ENCODE data around the gene OSBPL8.

The OSBPL8 gene

GRCh38 chr12:76455582-76456345, 103.8 kb downstream of the OSBPL8 start:
- no peaks in the 10 kb centered on the region for H3K4me1 ChIP-seq (ENCODE audit: control insufficient read depth in 1 of 2, insufficient read depth in 2 of 2, low read length in 2 of 2)
- H3K9ac ChIP-seq (ENCODE audit: low read depth in 1 of 2, low read length in 2 of 2): no peak overlapping the region
- H3K9me3 ChIP-seq (ENCODE audit: control insufficient read depth in 1 of 2, low read length in 2 of 2): no peaks in the 10 kb centered on the region
- H3K27me3 ChIP-seq (ENCODE audit: control insufficient read depth in 1 of 2, insufficient read depth in 2 of 2, low read length in 2 of 2): no peaks in the 10 kb centered on the region
- H3K4me3 ChIP-seq (ENCODE audit: low read depth in 1 of 2, low read length in 2 of 2): no peak overlapping the region
- H3K27ac ChIP-seq (ENCODE audit: low read depth, low read length): no peak overlapping the region
- no peaks in the 10 kb centered on the region for H3K36me3 ChIP-seq (ENCODE audit: control insufficient read depth in 1 of 2, insufficient read depth in 2 of 2, low read length in 2 of 2)

- Histone ChIP-seq H3K4me3 (ENCODE audit: low read depth in 1 of 2, low read length in 2 of 2) (no peak overlapping the region), H3K27ac (ENCODE audit: low read depth, low read length) (no peak overlapping the region), H3K9me3 (ENCODE audit: control insufficient read depth in 1 of 2, low read length in 2 of 2) (no peaks in the 10 kb centered on the region), H3K4me1 (ENCODE audit: control insufficient read depth in 1 of 2, insufficient read depth in 2 of 2, low read length in 2 of 2) (no peaks in the 10 kb centered on the region), H3K9ac (ENCODE audit: low read depth in 1 of 2, low read length in 2 of 2) (no peak overlapping the region), H3K36me3 (ENCODE audit: control insufficient read depth in 1 of 2, insufficient read depth in 2 of 2, low read length in 2 of 2) (peaks cover 0 to 4% of the 10 kb centered on the region in 2 donors), H3K27me3 (ENCODE audit: control insufficient read depth in 1 of 2, insufficient read depth in 2 of 2, low read length in 2 of 2) (no peaks in the 10 kb centered on the region)
Measured at GRCh38 chr12:76451528-76451927, 108.0 kb downstream of the OSBPL8 start.

- Histone ChIP-seq H3K4me3 (ENCODE audit: low read depth in 1 of 2, low read length in 2 of 2) (no peak overlapping the region), H3K9ac (ENCODE audit: low read depth in 1 of 2, low read length in 2 of 2) (no peak overlapping the region), H3K4me1 (ENCODE audit: control insufficient read depth in 1 of 2, insufficient read depth in 2 of 2, low read length in 2 of 2) (no peaks in the 10 kb centered on the region), H3K36me3 (ENCODE audit: control insufficient read depth in 1 of 2, insufficient read depth in 2 of 2, low read length in 2 of 2) (peaks cover 0 to 4% of the 10 kb centered on the region in 2 donors), H3K27me3 (ENCODE audit: control insufficient read depth in 1 of 2, insufficient read depth in 2 of 2, low read length in 2 of 2) (no peaks in the 10 kb centered on the region), H3K9me3 (ENCODE audit: control insufficient read depth in 1 of 2, low read length in 2 of 2) (no peaks in the 10 kb centered on the region), H3K27ac (ENCODE audit: low read depth, low read length) (no peak overlapping the region)
Measured at GRCh38 chr12:76450690-76451089, 108.9 kb downstream of the OSBPL8 start.

- Histone ChIP-seq H3K4me1 (ENCODE audit: control insufficient read depth in 1 of 2, insufficient read depth in 2 of 2, low read length in 2 of 2) (no peaks in the 10 kb centered on the region), H3K4me3 (ENCODE audit: low read depth in 1 of 2, low read length in 2 of 2) (no peak overlapping the region), H3K27me3 (ENCODE audit: control insufficient read depth in 1 of 2, insufficient read depth in 2 of 2, low read length in 2 of 2) (no peaks in the 10 kb centered on the region), H3K9ac (ENCODE audit: low read depth in 1 of 2, low read length in 2 of 2) (no peak overlapping the region), H3K9me3 (ENCODE audit: control insufficient read depth in 1 of 2, low read length in 2 of 2) (no peaks in the 10 kb centered on the region), H3K36me3 (ENCODE audit: control insufficient read depth in 1 of 2, insufficient read depth in 2 of 2, low read length in 2 of 2) (peaks cover 0 to 4% of the 10 kb centered on the region in 2 donors), H3K27ac (ENCODE audit: low read depth, low read length) (no peak overlapping the region)
Measured at GRCh38 chr12:76449993-76450392, 109.6 kb downstream of the OSBPL8 start.

- H3K4me1 ChIP-seq (ENCODE audit: control insufficient read depth in 1 of 2, insufficient read depth in 2 of 2, low read length in 2 of 2): no peaks in the 10 kb centered on the region
- no peaks in the 10 kb centered on the region for H3K9me3 ChIP-seq (ENCODE audit: control insufficient read depth in 1 of 2, low read length in 2 of 2)
- H3K27ac ChIP-seq (ENCODE audit: low read depth, low read length): no peak overlapping the region
- no peak overlapping the region for H3K4me3 ChIP-seq (ENCODE audit: low read depth in 1 of 2, low read length in 2 of 2)
- no peaks in the 10 kb centered on the region for H3K27me3 ChIP-seq (ENCODE audit: control insufficient read depth in 1 of 2, insufficient read depth in 2 of 2, low read length in 2 of 2)
- H3K36me3 ChIP-seq (ENCODE audit: control insufficient read depth in 1 of 2, insufficient read depth in 2 of 2, low read length in 2 of 2): peaks cover 0 to 4% of the 10 kb centered on the region in 2 donors
- no peak overlapping the region for H3K9ac ChIP-seq (ENCODE audit: low read depth in 1 of 2, low read length in 2 of 2)
Measured at GRCh38 chr12:76449583-76449982, 110.0 kb downstream of the OSBPL8 start.

- Histone ChIP-seq H3K4me3 (ENCODE audit: low read depth in 1 of 2, low read length in 2 of 2) (no peak overlapping the region), H3K9me3 (ENCODE audit: control insufficient read depth in 1 of 2, low read length in 2 of 2) (no peaks in the 10 kb centered on the region), H3K36me3 (ENCODE audit: control insufficient read depth in 1 of 2, insufficient read depth in 2 of 2, low read length in 2 of 2) (peaks cover 0 to 4% of the 10 kb centered on the region in 2 donors), H3K27me3 (ENCODE audit: control insufficient read depth in 1 of 2, insufficient read depth in 2 of 2, low read length in 2 of 2) (no peaks in the 10 kb centered on the region), H3K9ac (ENCODE audit: low read depth in 1 of 2, low read length in 2 of 2) (no peak overlapping the region), H3K27ac (ENCODE audit: low read depth, low read length) (no peak overlapping the region), H3K4me1 (ENCODE audit: control insufficient read depth in 1 of 2, insufficient read depth in 2 of 2, low read length in 2 of 2) (no peaks in the 10 kb centered on the region)
Measured at GRCh38 chr12:76449016-76449415, 110.6 kb downstream of the OSBPL8 start.

- no peaks in the 10 kb centered on the region for H3K27me3 ChIP-seq (ENCODE audit: control insufficient read depth in 1 of 2, insufficient read depth in 2 of 2, low read length in 2 of 2)
- no peaks in the 10 kb centered on the region for H3K4me1 ChIP-seq (ENCODE audit: control insufficient read depth in 1 of 2, insufficient read depth in 2 of 2, low read length in 2 of 2)
- H3K4me3 ChIP-seq (ENCODE audit: low read depth in 1 of 2, low read length in 2 of 2): no peak overlapping the region
- no peak overlapping the region for H3K27ac ChIP-seq (ENCODE audit: low read depth, low read length)
- H3K36me3 ChIP-seq (ENCODE audit: control insufficient read depth in 1 of 2, insufficient read depth in 2 of 2, low read length in 2 of 2): peaks cover 0 to 4% of the 10 kb centered on the region in 2 donors
- no peaks in the 10 kb centered on the region for H3K9me3 ChIP-seq (ENCODE audit: control insufficient read depth in 1 of 2, low read length in 2 of 2)
- H3K9ac ChIP-seq (ENCODE audit: low read depth in 1 of 2, low read length in 2 of 2): no peak overlapping the region
Measured at GRCh38 chr12:76446090-76446489, 113.5 kb downstream of the OSBPL8 start.

- Histone ChIP-seq H3K27me3 (ENCODE audit: control insufficient read depth in 1 of 2, insufficient read depth in 2 of 2, low read length in 2 of 2) (no peaks in the 10 kb centered on the region), H3K9ac (ENCODE audit: low read depth in 1 of 2, low read length in 2 of 2) (no peak overlapping the region), H3K9me3 (ENCODE audit: control insufficient read depth in 1 of 2, low read length in 2 of 2) (no peaks in the 10 kb centered on the region), H3K36me3 (ENCODE audit: control insufficient read depth in 1 of 2, insufficient read depth in 2 of 2, low read length in 2 of 2) (peaks cover 0 to 4% of the 10 kb centered on the region in 2 donors), H3K4me1 (ENCODE audit: control insufficient read depth in 1 of 2, insufficient read depth in 2 of 2, low read length in 2 of 2) (no peaks in the 10 kb centered on the region), H3K27ac (ENCODE audit: low read depth, low read length) (no peak overlapping the region), H3K4me3 (ENCODE audit: low read depth in 1 of 2, low read length in 2 of 2) (no peak overlapping the region)
Measured at GRCh38 chr12:76445462-76445861, 114.1 kb downstream of the OSBPL8 start.

GRCh38 chr12:76444408-76444984, 115.1 kb downstream of the OSBPL8 start:
- H3K4me1 ChIP-seq (ENCODE audit: control insufficient read depth in 1 of 2, insufficient read depth in 2 of 2, low read length in 2 of 2): no peaks in the 10 kb centered on the region

GRCh38 chr12:76441016-76441415, 118.6 kb downstream of the OSBPL8 start:
- Histone ChIP-seq H3K4me3 (ENCODE audit: low read depth in 1 of 2, low read length in 2 of 2) (no peak overlapping the region), H3K27ac (ENCODE audit: low read depth, low read length) (no peak overlapping the region), H3K27me3 (ENCODE audit: control insufficient read depth in 1 of 2, insufficient read depth in 2 of 2, low read length in 2 of 2) (no peaks in the 10 kb centered on the region), H3K9me3 (ENCODE audit: control insufficient read depth in 1 of 2, low read length in 2 of 2) (no peaks in the 10 kb centered on the region), H3K4me1 (ENCODE audit: control insufficient read depth in 1 of 2, insufficient read depth in 2 of 2, low read length in 2 of 2) (no peaks in the 10 kb centered on the region), H3K9ac (ENCODE audit: low read depth in 1 of 2, low read length in 2 of 2) (no peak overlapping the region), H3K36me3 (ENCODE audit: control insufficient read depth in 1 of 2, insufficient read depth in 2 of 2, low read length in 2 of 2) (no peaks in the 10 kb centered on the region)

More at GRCh38 chr12:76444408-76444984, 115.1 kb downstream of the OSBPL8 start:
- H3K9me3 ChIP-seq (ENCODE audit: control insufficient read depth in 1 of 2, low read length in 2 of 2): no peaks in the 10 kb centered on the region
- no peak overlapping the region for H3K27ac ChIP-seq (ENCODE audit: low read depth, low read length)
- H3K9ac ChIP-seq (ENCODE audit: low read depth in 1 of 2, low read length in 2 of 2): no peak overlapping the region
- H3K27me3 ChIP-seq (ENCODE audit: control insufficient read depth in 1 of 2, insufficient read depth in 2 of 2, low read length in 2 of 2): no peaks in the 10 kb centered on the region
- peaks cover 0 to 3% of the 10 kb centered on the region in 2 donors for H3K36me3 ChIP-seq (ENCODE audit: control insufficient read depth in 1 of 2, insufficient read depth in 2 of 2, low read length in 2 of 2)
- H3K4me3 ChIP-seq (ENCODE audit: low read depth in 1 of 2, low read length in 2 of 2): no peak overlapping the region

All from duodenal mucosa (tissue), 2 donors.